HepG2 (cell line): ENCODE measurements around the gene RHBDL1. TPM values are rescaled to one million over a fixed set of nuclear protein-coding genes. Genes with fewer than 3 reads are reported as not detected.

Experiments
- ARNTL ChIP-seq: sonication (generic); formaldehyde crosslinking; IDR thresholded peaks from 2 replicates; pipeline ENCODE4 v1.4.0; 2020; ENCODE audit warnings: mild to moderate bottlenecking, missing genetic modification reagents
- CTCF ChIP-seq: sonication (generic); formaldehyde crosslinking; IDR thresholded peaks from 2 replicates; pipeline ENCODE4 v1.5.0; 2020; ENCODE audit warnings: mild to moderate bottlenecking, missing genetic modification reagents, moderate library complexity
- HBP1 ChIP-seq: IDR thresholded peaks from 2 replicates; pipeline ENCODE4 v1.6.1; 2016; ENCODE audit warnings: low read depth, control low read depth
- KDM3A ChIP-seq: IDR thresholded peaks from 2 replicates; pipeline ENCODE4 v1.6.1; 2018; ENCODE audit warnings: low read depth, missing compliant biosample characterization
- NCOA2 ChIP-seq: sonication (generic); formaldehyde crosslinking; IDR thresholded peaks from 2 replicates; pipeline ENCODE4 v1.8.0; 2022; ENCODE audit warnings: inconsistent platforms
- NCOR1 ChIP-seq: fragments of 200-600 bp; sonication (generic); IDR thresholded peaks from 2 replicates; pipeline ENCODE4 v1.7.0; 2017; ENCODE audit warnings: antibody characterized with exemption, low read length, borderline replicate concordance
- NFYB ChIP-seq: sonication (generic); formaldehyde crosslinking; IDR thresholded peaks from 2 replicates; pipeline ENCODE4 v1.4.0; 2020; ENCODE audit warnings: missing genetic modification reagents
- POLR2AphosphoS2 ChIP-seq: IDR thresholded peaks from 2 replicates; pipeline ENCODE4 v1.6.1; 2011; ENCODE audit warnings: low read depth, low read length, improper control_type of control experiment
- PRDM10 ChIP-seq: sonication (generic); formaldehyde crosslinking; IDR thresholded peaks from 2 replicates; pipeline ENCODE4 v1.4.0; 2020; ENCODE audit warnings: low read depth, missing genetic modification reagents
- SOX13 ChIP-seq, 3 experiments: fragments of 450-650 bp in 1 of 3; sonication (generic) in 1 of 3; formaldehyde crosslinking in 1 of 3; IDR thresholded peaks in 2 of 3; conservative IDR thresholded peaks in 1 of 3; 2 replicates each; pipeline versions ENCODE4 v1.5.0 to v1.6.1; 2016 to 2020; ENCODE audit warnings: antibody characterized with exemption in 1 of 3, mild to moderate bottlenecking in 1 of 3, missing compliant biosample characterization in 1 of 3, missing genetic modification reagents in 1 of 3, moderate library complexity in 1 of 3
- SP2 ChIP-seq: sonication (generic); formaldehyde crosslinking; IDR thresholded peaks from 2 replicates; pipeline ENCODE4 v1.5.1; 2020; ENCODE audit warnings: mild to moderate bottlenecking, missing genetic modification reagents
- ZBTB7A ChIP-seq: sonication (generic); formaldehyde crosslinking; IDR thresholded peaks from 2 replicates; pipeline ENCODE4 v1.8.0; 2022; ENCODE audit warnings: mild to moderate bottlenecking, missing genetic modification reagents
- ZIK1 ChIP-seq: sonication (generic); formaldehyde crosslinking; IDR thresholded peaks from 2 replicates; pipeline ENCODE4 v1.5.0; 2020; ENCODE audit warnings: mild to moderate bottlenecking, low read depth, missing genetic modification reagents, borderline replicate concordance
- ZNF225 ChIP-seq: sonication (generic); formaldehyde crosslinking; IDR thresholded peaks from 2 replicates; pipeline ENCODE4 v1.4.0; 2020; ENCODE audit warnings: mild to moderate bottlenecking, missing genetic modification reagents
- ZNF44 ChIP-seq: sonication (generic); formaldehyde crosslinking; IDR thresholded peaks from 2 replicates; pipeline ENCODE4 v1.5.1; 2020; ENCODE audit warnings: mild to moderate bottlenecking, missing genetic modification reagents
- ZNF574 ChIP-seq: sonication (generic); formaldehyde crosslinking; IDR thresholded peaks from 2 replicates; pipeline ENCODE4 v1.4.0; 2020; ENCODE audit warnings: missing genetic modification reagents
- ZNF747 ChIP-seq: sonication (generic); formaldehyde crosslinking; IDR thresholded peaks from 2 replicates; pipeline ENCODE4 v1.8.1; 2023; ENCODE audit warnings: missing genetic modification reagents, mild to moderate bottlenecking, borderline replicate concordance
- polyA plus RNA-seq, 8 experiments: library from polyadenylated mRNA; depleted of rRNA in 3 of 8; stranded (reverse) in 7 of 8; unstranded in 1 of 8; fragments of >200 nt; fragmentation: Illumina TruSeq in 4 of 8; extraction: Trizol in 4 of 8; gene quantifications; 2 replicates each; pipeline versions ENCODE4 v1.2.1 to v1.2.3, GENCODE V29; 2011 to 2016; ENCODE audit warnings: low read depth in 4 of 8, missing spikeins in 1 of 8, mixed read lengths in 1 of 8; ENCODE audit not compliant: insufficient read depth in 1 of 8
- total RNA-seq, 5 experiments: library from RNA; depleted of rRNA; stranded (reverse); fragments of >200 nt; fragmentation: Illumina TruSeq; extraction: Trizol; gene quantifications; 2 replicates each; pipeline ENCODE4 v1.2.3, GENCODE V29; 2016; ENCODE audit warnings: low read depth in 1 of 5

Gene RHBDL1
- total and polyA plus RNA-seq, 2 of the 13 experiments (the other 11 are each of a cell fraction or from before 2014, with no cell fraction given): 1.8 to 3.8 TPM

- TF ChIP-seq ARNTL (CRISPR knock-in tag) (no peak), KDM3A (CRISPR knock-in tag) (no peak), NCOR1 (0 out of 2 replicates have a peak, but pooled peaks have one; percentile 20), POLR2AphosphoS2 (no peak), PRDM10 (CRISPR knock-in tag) (no peak), SP2 (CRISPR knock-in tag) (peak; percentile 72), SOX13 (IDR thresholded peaks at IDR 0.05) (no peak), SOX13 (CRISPR knock-in tag; conservative IDR thresholded peaks at IDR 0.05 in 1 of 2, IDR thresholded peaks at IDR 0.05 in 1 of 2) (0 out of 4 replicates have a peak, but pooled peaks of 1 of the 2 experiments have one; percentile 6), ZNF225 (peak; percentile 43; the same call in 1 of the 2 replicates), ZBTB7A (CRISPR knock-in tag) (no peak), ZNF574 (no peak; the same call in 1 of the 2 replicates), NFYB (CRISPR knock-in tag) (peak; percentile 74), CTCF (CRISPR knock-in tag) (peak; percentile 15; the same call in 1 of the 2 replicates), NCOA2 (CRISPR knock-in tag) (no peak), HBP1 (CRISPR knock-in tag) (no peak), ZNF44 (CRISPR knock-in tag) (no peak), ZIK1 (CRISPR knock-in tag) (no peak), ZNF747 (CRISPR knock-in tag) (0 out of 2 replicates have a peak, but pooled peaks have one; percentile 29)
These were observed 39.3 kb downstream of the RHBDL1 start, which contains the start of gene METRN (continued) for GRCh38 chr16:714558-715476.
